T-helper 2 cell treated with Interferon-gamma antibody and Interleukin-4, amounts not matched to agents 5 μg/mL and 100 μg/mL, for 36 hours (primary cell): Measurements from ENCODE around the gene SYNE1.
"Not testable (repeated sequence)": the region's sequence is repeated elsewhere in the genome, so short reads cannot be mapped to it uniquely, and the experiment has no call there.

Experiments used
- DNase-seq: peaks from one replicate; pipeline ENCODE4 v3.0.0; 2021; ENCODE audit warnings: low spot score
- H3K27ac Mint-ChIP-seq: one replicate; pipeline ENCODE4 v1.8.0; 2021; ENCODE audit warnings: mild to moderate bottlenecking, mixed read lengths
- H3K27me3 Mint-ChIP-seq: one replicate; pipeline ENCODE4 v1.8.0; 2021; ENCODE audit warnings: low read depth, mixed read lengths
- H3K36me3 Mint-ChIP-seq: one replicate; pipeline ENCODE4 v1.8.0; 2021; ENCODE audit warnings: low read depth, mixed read lengths
- H3K4me1 Mint-ChIP-seq: one replicate; pipeline ENCODE4 v1.8.0; 2021; ENCODE audit warnings: low read depth, mixed read lengths
- H3K4me3 Mint-ChIP-seq: one replicate; pipeline ENCODE4 v1.8.0; 2022; ENCODE audit warnings: mild to moderate bottlenecking, moderate library complexity, mixed read lengths
- H3K9me3 Mint-ChIP-seq: one replicate; pipeline ENCODE4 v1.8.0; 2021; ENCODE audit warnings: mixed read lengths

The SYNE1 gene

GRCh38 chr6:152148412-152148811 is 488.8 kb downstream of the SYNE1 start:
- no peak overlapping the region for H3K27ac Mint-ChIP-seq
- H3K4me3 Mint-ChIP-seq = no peak overlapping the region
- H3K27me3 Mint-ChIP-seq = no peaks in the 10 kb centered on the region
- DNase-seq = no peak
- no peaks in the 10 kb centered on the region for H3K9me3 Mint-ChIP-seq
- H3K4me1 Mint-ChIP-seq = no peaks in the 10 kb centered on the region
- H3K36me3 Mint-ChIP-seq = peaks cover 57% of the 10 kb centered on the region

DNA sequence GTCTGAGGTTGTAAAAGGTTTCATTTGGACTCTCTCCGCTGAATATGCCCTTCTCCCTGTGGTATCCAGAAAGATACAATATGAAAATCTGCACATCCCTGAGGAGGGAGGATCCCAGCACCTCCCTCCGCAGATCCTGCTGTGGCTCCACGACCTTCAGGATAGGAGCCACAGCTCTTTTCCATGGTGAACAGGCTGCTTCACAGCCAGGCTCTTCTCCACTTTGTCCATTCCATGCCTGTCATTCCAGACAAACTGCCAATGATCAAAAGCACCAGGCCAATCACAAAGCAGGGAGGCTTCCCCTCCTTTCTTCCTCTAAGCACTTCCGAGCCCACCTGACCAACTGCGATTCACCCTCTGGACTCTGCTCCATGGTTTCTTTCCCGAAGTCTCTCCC is 489.9 kb downstream of the SYNE1 start:
- Mint-ChIP-seq H3K9me3 (no peaks in the 10 kb centered on the region), H3K4me1 (no peaks in the 10 kb centered on the region), H3K27me3 (no peaks in the 10 kb centered on the region), H3K27ac (no peak overlapping the region), H3K36me3 (peaks cover 62% of the 10 kb centered on the region), H3K4me3 (no peak overlapping the region)
- DNase-seq = no peak

GRCh38 chr6:152146385-152146784 is 490.8 kb downstream of the SYNE1 start:
- H3K36me3 Mint-ChIP-seq = peaks cover 54% of the 10 kb centered on the region
- H3K9me3 Mint-ChIP-seq = no peaks in the 10 kb centered on the region
- no peaks in the 10 kb centered on the region for H3K4me1 Mint-ChIP-seq
- DNase-seq = no peak
- no peaks in the 10 kb centered on the region for H3K27me3 Mint-ChIP-seq
- no peak overlapping the region for H3K27ac Mint-ChIP-seq
- H3K4me3 Mint-ChIP-seq = no peak overlapping the region

- Mint-ChIP-seq H3K36me3 (peaks cover 48% of the 10 kb centered on the region), H3K27ac (no peak overlapping the region), H3K27me3 (no peaks in the 10 kb centered on the region), H3K4me1 (no peaks in the 10 kb centered on the region), H3K9me3 (no peaks in the 10 kb centered on the region), H3K4me3 (no peak overlapping the region)
- DNase-seq = no peak
These were observed 493.8 kb downstream of the SYNE1 start for GRCh38 chr6:152143359-152143758.

GRCh38 chr6:152142105-152142504 is 495.1 kb downstream of the SYNE1 start:
- no peak for DNase-seq
- H3K36me3 Mint-ChIP-seq = peaks cover 40% of the 10 kb centered on the region
- H3K27ac Mint-ChIP-seq = no peak overlapping the region
- no peaks in the 10 kb centered on the region for H3K9me3 Mint-ChIP-seq
- H3K4me3 Mint-ChIP-seq = no peak overlapping the region
- H3K27me3 Mint-ChIP-seq = no peaks in the 10 kb centered on the region
- H3K4me1 Mint-ChIP-seq = no peaks in the 10 kb centered on the region

DNA sequence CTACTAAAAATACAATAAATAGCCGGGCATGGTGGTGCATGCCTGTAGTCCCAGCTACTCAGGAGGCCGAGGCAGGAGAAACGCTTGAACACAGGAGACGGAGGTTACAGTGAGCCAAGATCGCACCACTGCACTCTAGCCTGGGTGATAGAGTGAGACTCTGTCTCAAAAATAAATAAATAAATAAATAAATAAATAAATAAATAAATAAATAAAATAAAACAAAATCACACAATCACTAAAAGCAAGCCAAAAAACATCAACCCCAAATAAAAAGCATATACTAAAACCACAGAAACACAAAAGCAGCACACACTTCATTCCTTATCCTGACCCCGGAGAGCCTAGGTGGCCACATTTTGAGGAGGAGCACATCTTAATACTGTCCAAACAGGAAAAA is 498.8 kb downstream of the SYNE1 start:
- H3K27ac Mint-ChIP-seq, H3K4me1 Mint-ChIP-seq: not testable (repeated sequence)

DNA sequence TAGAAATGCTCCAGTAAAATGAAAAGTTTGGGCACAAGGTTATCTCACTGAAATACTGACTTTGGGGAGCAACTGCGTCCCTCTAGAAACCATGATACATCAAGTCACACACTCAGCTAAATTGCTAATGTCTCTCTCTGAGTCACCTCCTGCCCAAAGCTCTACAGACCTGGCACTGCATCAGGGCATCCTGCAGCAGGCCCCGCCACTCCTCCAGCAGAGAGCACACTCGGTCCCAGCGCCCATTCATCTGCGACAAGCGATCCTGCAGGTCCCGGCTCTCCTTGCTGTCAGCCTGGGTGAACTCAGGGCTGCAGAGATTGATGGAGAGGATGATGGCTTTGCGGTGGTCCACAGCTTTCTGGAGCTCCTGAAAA is 500.7 kb downstream of the SYNE1 start:
- Mint-ChIP-seq H3K36me3 (peaks cover 62% of the 10 kb centered on the region), H3K4me3 (no peak overlapping the region)

More for the DNA sequence above, 498.8 kb downstream of the SYNE1 start:
- not testable (repeated sequence) for H3K9me3 Mint-ChIP-seq, DNase-seq, H3K4me3 Mint-ChIP-seq, H3K27me3 Mint-ChIP-seq
- peaks cover 50% of the 10 kb centered on the region for H3K36me3 Mint-ChIP-seq

DNA sequence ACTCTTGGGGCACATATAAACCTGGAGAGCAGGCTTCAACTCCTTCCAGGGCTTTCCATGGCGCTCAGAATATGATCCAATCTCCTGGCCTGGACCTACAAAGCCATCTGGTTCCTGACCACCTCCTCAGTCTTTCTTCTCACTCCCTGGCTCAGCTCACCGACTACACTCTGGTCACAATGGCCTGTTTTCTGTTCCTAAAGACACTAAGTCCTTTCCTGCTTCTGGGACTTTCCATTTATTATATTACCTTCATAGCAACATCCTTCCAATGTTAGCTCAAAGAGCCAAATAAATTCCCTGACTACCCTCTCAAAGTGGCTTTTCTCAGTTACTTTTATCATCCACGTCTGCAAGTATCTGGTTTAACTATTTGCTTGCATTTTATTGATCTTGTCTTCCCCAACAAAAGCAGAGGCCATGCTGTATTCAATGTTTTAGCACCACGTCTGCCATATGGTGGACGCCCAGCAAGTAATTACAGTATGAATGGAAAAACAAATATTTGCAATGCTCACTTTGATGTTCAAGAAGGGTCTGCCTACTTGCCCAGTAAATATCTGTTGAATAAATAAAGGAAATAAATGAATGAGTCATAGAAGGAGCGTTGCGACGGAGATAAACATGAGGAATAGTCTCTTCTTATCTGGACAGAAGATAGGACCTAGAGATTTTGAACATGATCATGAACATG is 501.3 kb downstream of the SYNE1 start:
- H3K4me1 Mint-ChIP-seq = no peaks in the 10 kb centered on the region
- no peak overlapping the region for H3K4me3 Mint-ChIP-seq
- peaks cover 62% of the 10 kb centered on the region for H3K36me3 Mint-ChIP-seq
- no peaks in the 10 kb centered on the region for H3K9me3 Mint-ChIP-seq
- no peaks in the 10 kb centered on the region for H3K27me3 Mint-ChIP-seq
- no peak for DNase-seq
- H3K27ac Mint-ChIP-seq = no peak overlapping the region

More for the DNA sequence above, 500.7 kb downstream of the SYNE1 start:
- Mint-ChIP-seq H3K9me3 (no peaks in the 10 kb centered on the region), H3K27ac (no peak overlapping the region), H3K27me3 (no peaks in the 10 kb centered on the region), H3K4me1 (no peaks in the 10 kb centered on the region)
- DNase-seq = no peak

DNA sequence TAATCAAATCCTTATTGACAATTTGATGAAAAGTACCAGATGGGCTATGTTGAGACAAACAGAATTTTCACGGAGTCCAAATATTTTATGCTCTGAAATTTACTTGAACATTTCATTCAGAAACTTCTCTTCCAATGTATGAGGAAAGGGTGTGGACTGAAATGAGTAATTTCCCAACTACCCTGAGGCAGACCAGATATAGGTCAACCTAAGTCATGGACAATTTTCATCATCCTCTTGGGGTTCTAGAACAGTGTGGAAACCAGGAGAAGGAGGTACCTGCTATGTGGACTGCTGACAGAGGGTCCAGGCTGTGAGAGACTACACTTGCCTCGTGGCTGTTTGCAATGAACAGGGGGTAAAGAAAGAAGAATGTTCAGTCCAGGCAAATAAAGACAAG is 506.7 kb downstream of the SYNE1 start:
- no peak for DNase-seq
- Mint-ChIP-seq H3K9me3 (no peaks in the 10 kb centered on the region), H3K4me1 (no peaks in the 10 kb centered on the region), H3K27ac (no peak overlapping the region), H3K27me3 (no peaks in the 10 kb centered on the region), H3K4me3 (no peak overlapping the region), H3K36me3 (peaks cover 61% of the 10 kb centered on the region)

DNA sequence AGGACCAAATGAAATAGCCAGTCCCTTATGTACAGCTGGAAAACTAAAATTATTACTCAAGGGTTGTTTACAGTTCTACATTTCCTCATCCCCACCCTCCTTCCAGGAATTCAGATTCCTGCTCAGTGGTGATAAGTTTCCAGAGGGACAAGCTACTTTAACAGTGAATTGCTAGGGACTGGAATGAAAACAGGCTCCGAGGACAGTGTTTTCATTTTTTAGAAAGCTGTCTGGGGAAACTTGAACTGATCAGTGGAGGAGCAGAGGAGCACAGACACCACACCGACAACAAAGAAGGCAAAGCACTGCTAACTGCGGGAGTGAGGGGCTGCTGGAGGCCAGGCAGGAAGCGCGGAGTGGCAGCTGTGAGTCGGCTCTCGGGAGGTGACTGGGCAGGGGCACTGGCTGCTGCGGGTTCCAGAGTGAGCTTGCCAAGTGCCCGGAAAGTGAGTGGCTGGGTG is 507.4 kb downstream of the SYNE1 start:
- no peak for DNase-seq
- H3K4me3 Mint-ChIP-seq = no peak overlapping the region
- no peaks in the 10 kb centered on the region for H3K9me3 Mint-ChIP-seq
- H3K27me3 Mint-ChIP-seq = no peaks in the 10 kb centered on the region
- H3K27ac Mint-ChIP-seq = no peak overlapping the region
- peaks cover 54% of the 10 kb centered on the region for H3K36me3 Mint-ChIP-seq
- no peaks in the 10 kb centered on the region for H3K4me1 Mint-ChIP-seq

- no peak for DNase-seq
- no peaks in the 10 kb centered on the region for H3K9me3 Mint-ChIP-seq
- no peak overlapping the region for H3K4me3 Mint-ChIP-seq
- H3K36me3 Mint-ChIP-seq = peaks cover 45% of the 10 kb centered on the region
- no peak overlapping the region for H3K27ac Mint-ChIP-seq
- no peaks in the 10 kb centered on the region for H3K27me3 Mint-ChIP-seq
- no peaks in the 10 kb centered on the region for H3K4me1 Mint-ChIP-seq
These were observed 509.6 kb downstream of the SYNE1 start for GRCh38 chr6:152127432-152128165.

GRCh38 chr6:152124429-152125074 is 512.6 kb downstream of the SYNE1 start:
- no peak overlapping the region for H3K27ac Mint-ChIP-seq
- peaks cover 37% of the 10 kb centered on the region for H3K36me3 Mint-ChIP-seq
- no peaks in the 10 kb centered on the region for H3K27me3 Mint-ChIP-seq
- H3K4me3 Mint-ChIP-seq = no peak overlapping the region
- DNase-seq = no peak
- no peaks in the 10 kb centered on the region for H3K9me3 Mint-ChIP-seq
- no peaks in the 10 kb centered on the region for H3K4me1 Mint-ChIP-seq

DNA sequence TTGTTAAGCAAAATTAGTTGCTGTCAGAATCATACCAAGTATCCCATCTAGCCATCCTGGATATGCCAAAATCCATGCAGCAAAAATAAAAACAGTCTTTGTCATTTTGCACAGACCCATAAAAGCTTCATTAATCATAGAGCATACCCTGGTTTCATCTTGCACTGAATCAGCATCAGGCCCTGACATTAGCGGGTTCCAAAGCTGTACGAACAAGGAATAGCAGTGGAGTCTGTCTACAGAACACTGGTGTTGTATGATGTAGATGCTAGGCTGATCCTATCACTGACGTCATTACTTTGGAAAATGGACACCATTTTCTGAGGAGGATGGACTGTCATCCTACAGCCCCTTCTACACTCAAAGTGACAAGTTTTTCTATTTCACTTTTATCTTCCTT is 514.1 kb downstream of the SYNE1 start:
- H3K27me3 Mint-ChIP-seq = no peaks in the 10 kb centered on the region
- no peak overlapping the region for H3K4me3 Mint-ChIP-seq
- no peaks in the 10 kb centered on the region for H3K9me3 Mint-ChIP-seq
- H3K27ac Mint-ChIP-seq = no peak overlapping the region
- peaks cover 29% of the 10 kb centered on the region for H3K36me3 Mint-ChIP-seq
- no peaks in the 10 kb centered on the region for H3K4me1 Mint-ChIP-seq
- no peak for DNase-seq

DNA sequence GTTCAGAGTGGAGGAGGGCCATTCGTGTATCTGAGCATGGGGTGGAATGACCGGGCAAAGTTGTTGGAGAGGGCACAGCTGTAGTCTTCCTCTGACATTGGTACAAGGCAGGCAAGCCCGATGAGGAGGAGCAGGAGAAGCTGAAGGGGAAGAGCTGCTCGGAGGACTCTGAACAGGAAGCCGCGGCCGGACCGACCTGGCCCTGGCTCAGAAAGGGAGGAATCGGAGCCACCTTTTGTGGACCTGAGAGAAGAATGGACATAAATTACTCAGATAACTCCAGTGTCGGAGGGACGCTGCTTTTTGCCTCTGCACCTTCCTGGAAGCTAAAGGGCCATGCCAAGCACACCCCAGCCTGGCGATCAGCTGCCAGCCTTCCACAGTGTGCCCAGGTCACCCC is 514.7 kb downstream of the SYNE1 start:
- Mint-ChIP-seq H3K9me3 (no peaks in the 10 kb centered on the region), H3K36me3 (peaks cover 28% of the 10 kb centered on the region), H3K27ac (no peak overlapping the region), H3K4me3 (no peak overlapping the region), H3K27me3 (no peaks in the 10 kb centered on the region), H3K4me1 (no peaks in the 10 kb centered on the region)
- no peak for DNase-seq
